Measurements from ENCODE around the gene FCRL5.

Gene FCRL5

GRCh38 chr1:157484573-157484972, 67.7 kb downstream of the FCRL5 start:
- TF ChIP-seq POLR2AphosphoS5 (IDR thresholded peaks at IDR 0.05; ENCODE audit: low read depth) (no peak), GABPA (IDR thresholded peaks at IDR 0.05; ENCODE audit: low read depth) (no peak), REST (IDR thresholded peaks at IDR 0.05; ENCODE audit: insufficient replicate concordance, low read depth) (no peak), SPI1 (IDR thresholded peaks at IDR 0.05; ENCODE audit: borderline replicate concordance, low read depth) (no peak), CTCF (IDR thresholded peaks at IDR 0.05; ENCODE audit: insufficient read depth, low read length) (no peak)
- no peak overlapping the region for H3K4me3 ChIP-seq (replicated peaks; ENCODE audit: insufficient read depth, low read length)
- DNase-seq (ENCODE audit: low read depth in 1 of 2, low spot score in 1 of 2): no peak
- H3K27ac ChIP-seq (replicated peaks): no peak overlapping the region
- no peaks in the 10 kb centered on the region for H3K27me3 ChIP-seq (ENCODE audit: insufficient read depth, poor library complexity, severe bottlenecking)

- TF ChIP-seq SPI1 (IDR thresholded peaks at IDR 0.05; ENCODE audit: borderline replicate concordance, low read depth) (no peak), GABPA (IDR thresholded peaks at IDR 0.05; ENCODE audit: low read depth) (no peak), CTCF (IDR thresholded peaks at IDR 0.05; ENCODE audit: insufficient read depth, low read length) (no peak)
- Histone ChIP-seq H3K4me3 (replicated peaks; ENCODE audit: insufficient read depth, low read length) (no peak overlapping the region), H3K27me3 (ENCODE audit: insufficient read depth, poor library complexity, severe bottlenecking) (no peaks in the 10 kb centered on the region), H3K27ac (replicated peaks) (no peak overlapping the region)
- no peak for DNase-seq (ENCODE audit: low read depth in 1 of 2, low spot score in 1 of 2)
These were observed 68.7 kb downstream of the FCRL5 start for GRCh38 chr1:157483635-157484034.

- Histone ChIP-seq H3K27me3 (ENCODE audit: insufficient read depth, poor library complexity, severe bottlenecking) (no peaks in the 10 kb centered on the region), H3K27ac (replicated peaks) (no peak overlapping the region), H3K4me3 (replicated peaks; ENCODE audit: insufficient read depth, low read length) (no peak overlapping the region)
- no peak for TF ChIP-seq GABPA (IDR thresholded peaks at IDR 0.05; ENCODE audit: low read depth)
- no peak for TF ChIP-seq REST (IDR thresholded peaks at IDR 0.05; ENCODE audit: insufficient replicate concordance, low read depth)
- TF ChIP-seq SPI1 (IDR thresholded peaks at IDR 0.05; ENCODE audit: borderline replicate concordance, low read depth): no peak
- no peak for TF ChIP-seq POLR2AphosphoS5 (IDR thresholded peaks at IDR 0.05; ENCODE audit: low read depth)
- no peak for TF ChIP-seq CTCF (IDR thresholded peaks at IDR 0.05; ENCODE audit: insufficient read depth, low read length)
- no peak for DNase-seq (ENCODE audit: low read depth in 1 of 2, low spot score in 1 of 2)
These were observed 69.6 kb downstream of the FCRL5 start for GRCh38 chr1:157482717-157483116.

- H3K27me3 ChIP-seq (ENCODE audit: insufficient read depth, poor library complexity, severe bottlenecking): no peaks in the 10 kb centered on the region
- no peak for TF ChIP-seq POLR2AphosphoS5 (IDR thresholded peaks at IDR 0.05; ENCODE audit: low read depth)
- TF ChIP-seq CTCF (IDR thresholded peaks at IDR 0.05; ENCODE audit: insufficient read depth, low read length): no peak
- TF ChIP-seq SPI1 (IDR thresholded peaks at IDR 0.05; ENCODE audit: borderline replicate concordance, low read depth): no peak
- no peak for TF ChIP-seq GABPA (IDR thresholded peaks at IDR 0.05; ENCODE audit: low read depth)
- no peak for TF ChIP-seq REST (IDR thresholded peaks at IDR 0.05; ENCODE audit: insufficient replicate concordance, low read depth)
- H3K27ac ChIP-seq (replicated peaks): no peak overlapping the region
- H3K4me3 ChIP-seq (replicated peaks; ENCODE audit: insufficient read depth, low read length): no peak overlapping the region
- DNase-seq (ENCODE audit: low read depth in 1 of 2, low spot score in 1 of 2): no peak
These were observed 70.1 kb downstream of the FCRL5 start for GRCh38 chr1:157482174-157482573.

Measured in HL-60 (cell line).